H1 (cell line): ENCODE data around the gene TELO2. TPM values are rescaled to one million over a fixed set of nuclear protein-coding genes. Genes with fewer than 3 reads are reported as not detected.

Source experiments
- CTCF ChIA-PET: fragments of 300-600 bp; sonication (Branson Sonifier 250); formaldehyde crosslinking; loops from one replicate; lab custom pipeline; 2021; ENCODE audit not compliant: partially characterized antibody; lab: Charles Lee
- POLR2A ChIA-PET: fragments of 300-600 bp; sonication (Branson Sonifier 250); formaldehyde crosslinking; loops from one replicate; lab custom pipeline; 2021; ENCODE audit warnings: inconsistent platforms; ENCODE audit not compliant: partially characterized antibody; lab: Charles Lee
- DNase-seq, 2 experiments: peaks; one replicate each; pipeline versions ENCODE4 v3.0.0 to v3.0.0-alpha.2; 2010 to 2022; ENCODE audit warnings: low spot score in 2 of 2, low read depth in 1 of 2, mixed read lengths in 1 of 2
- FAIRE-seq: peaks from 2 replicates; lab custom pipeline; 2011; peaks lifted over from hg19 to GRCh38; lab: Jason Lieb, UNC
- H2AFZ ChIP-seq: 2 replicates; pipeline ENCODE4 v1.8.1; 2012; ENCODE audit warnings: low read length, inconsistent platforms
- H2AK5ac ChIP-seq: 2 replicates; pipeline ENCODE4 v1.6.1; 2013; ENCODE audit warnings: low read depth, low read length
- H2BK120ac ChIP-seq: replicated peaks from 2 replicates; pipeline ENCODE3; 2013; ENCODE audit warnings: low read depth, low read length, inconsistent platforms
- H2BK12ac ChIP-seq: 2 replicates; pipeline ENCODE4 v1.6.1; 2013; ENCODE audit warnings: low read depth, low read length
- H2BK15ac ChIP-seq: 2 replicates; pipeline ENCODE4 v1.6.1; 2013; ENCODE audit warnings: low read length
- H2BK20ac ChIP-seq: 2 replicates; pipeline ENCODE4 v1.6.1; 2013; ENCODE audit warnings: low read length
- H2BK5ac ChIP-seq: 2 replicates; pipeline ENCODE4 v1.6.1; 2013; ENCODE audit warnings: low read depth, low read length
- H3K14ac ChIP-seq: 2 replicates; pipeline ENCODE4 v1.6.1; 2013; ENCODE audit warnings: inconsistent platforms; ENCODE audit not compliant: insufficient read length
- H3K18ac ChIP-seq: 2 replicates; pipeline ENCODE4 v1.6.1; 2013; ENCODE audit warnings: low read length; ENCODE audit errors: extremely low read depth
- H3K23ac ChIP-seq: 2 replicates; pipeline ENCODE4 v1.6.1; 2013; ENCODE audit warnings: inconsistent platforms; ENCODE audit not compliant: insufficient read length
- H3K23me2 ChIP-seq: 2 replicates; pipeline ENCODE4 v1.6.1; 2013; ENCODE audit warnings: low read depth, low read length
- H3K27ac ChIP-seq: 2 replicates; pipeline ENCODE4 v1.6.1; 2011; ENCODE audit warnings: low read depth, low read length, inconsistent platforms
- H3K27me3 ChIP-seq, 4 experiments: replicated peaks in 1 of 4; 1 replicate in 1 of 4; 2 replicates in 3 of 4; pipeline versions ENCODE4 v1.6.1 to v1.8.1; 2011 to 2013; ENCODE audit warnings: low read length in 3 of 4, mild to moderate bottlenecking in 3 of 4, inconsistent platforms in 2 of 4, mixed read lengths in 2 of 4, moderate library complexity in 1 of 4; ENCODE audit not compliant: control insufficient read depth in 3 of 4, insufficient read depth in 3 of 4; ENCODE audit errors: extremely low read depth in 1 of 4
- H3K36me3 ChIP-seq, 4 experiments: 2 replicates each; pipeline versions ENCODE4 v1.6.1 to v1.8.1; 2011 to 2013; ENCODE audit warnings: mild to moderate bottlenecking in 4 of 4, low read length in 3 of 4, moderate library complexity in 2 of 4, control low read depth in 1 of 4, inconsistent platforms in 1 of 4; ENCODE audit not compliant: insufficient read depth in 4 of 4, control insufficient read depth in 2 of 4
- H3K4ac ChIP-seq: replicated peaks from 2 replicates; pipeline ENCODE3; 2013; ENCODE audit warnings: low read length, low read depth, mixed read lengths, inconsistent platforms; ENCODE audit not compliant: insufficient read length
- H3K4me1 ChIP-seq, 4 experiments: replicated peaks in 1 of 4; 1 replicate in 1 of 4; 2 replicates in 3 of 4; pipeline versions ENCODE4 v1.6.1 to v1.8.1; 2011 to 2013; ENCODE audit warnings: low read length in 3 of 4, inconsistent platforms in 2 of 4, mixed read lengths in 1 of 4; ENCODE audit not compliant: insufficient read depth in 4 of 4, control insufficient read depth in 3 of 4
- H3K4me2 ChIP-seq, 2 experiments: 2 replicates each; pipeline versions ENCODE4 v1.6.1 to v1.8.1; 2011 to 2013; ENCODE audit warnings: low read depth in 2 of 2, low read length in 2 of 2, control low read depth in 1 of 2, inconsistent platforms in 1 of 2, mild to moderate bottlenecking in 1 of 2; ENCODE audit not compliant: insufficient read depth in 1 of 2
- H3K4me3 ChIP-seq, 4 experiments: fragments of 200-600, 300-600 bp in 1 of 4; sonication (generic), shearing (Covaris generic), sonication (Bioruptor Twin) in 1 of 4; 2 replicates each; pipeline versions ENCODE4 v1.5.1 to v1.8.1; 2011 to 2016; ENCODE audit warnings: low read length in 4 of 4, low read depth in 3 of 4, control low read depth in 2 of 4, inconsistent platforms in 2 of 4, mild to moderate bottlenecking in 2 of 4, mixed read lengths in 1 of 4, moderate library complexity in 1 of 4; ENCODE audit not compliant: insufficient read depth in 2 of 4; ENCODE audit errors: extremely low read depth in 1 of 4
- H3K56ac ChIP-seq: replicated peaks from 2 replicates; pipeline ENCODE3; 2013; ENCODE audit warnings: low read depth, mild to moderate bottlenecking, mixed read lengths, low read length, inconsistent platforms; ENCODE audit not compliant: insufficient read length
- H3K79me1 ChIP-seq: 2 replicates; pipeline ENCODE4 v1.6.1; 2013; ENCODE audit warnings: low read depth, low read length, control low read depth
- H3K79me2 ChIP-seq, 2 experiments: 2 replicates each; pipeline versions ENCODE4 v1.6.1 to v1.8.1; 2012 to 2013; ENCODE audit warnings: low read length in 2 of 2, mild to moderate bottlenecking in 2 of 2, inconsistent platforms in 1 of 2; ENCODE audit not compliant: insufficient read depth in 2 of 2, control insufficient read depth in 1 of 2
- H3K9ac ChIP-seq, 4 experiments: replicated peaks in 1 of 4; 1 replicate in 1 of 4; 2 replicates in 3 of 4; pipeline versions ENCODE4 v1.6.1 to v1.8.1; 2011 to 2013; ENCODE audit warnings: low read depth in 3 of 4, low read length in 3 of 4, control low read depth in 2 of 4, mild to moderate bottlenecking in 2 of 4, moderate library complexity in 2 of 4, inconsistent platforms in 1 of 4; ENCODE audit errors: extremely low read depth in 1 of 4
- H3K9me3 ChIP-seq, 2 experiments: 2 replicates each; pipeline versions ENCODE4 v1.6.1 to v1.8.1; 2012 to 2013; ENCODE audit warnings: mild to moderate bottlenecking in 2 of 2, moderate library complexity in 2 of 2, control low read depth in 1 of 2, inconsistent platforms in 1 of 2, low read depth in 1 of 2, low read length in 1 of 2, mixed read lengths in 1 of 2; ENCODE audit not compliant: insufficient read depth in 2 of 2
- H4K20me1 ChIP-seq, 2 experiments: replicated peaks in 1 of 2; 2 replicates each; pipeline versions ENCODE3 to v1.8.1; 2011 to 2013; ENCODE audit warnings: inconsistent platforms in 2 of 2, low read length in 2 of 2, mild to moderate bottlenecking in 1 of 2; ENCODE audit not compliant: insufficient read depth in 2 of 2, control insufficient read depth in 1 of 2
- H4K5ac ChIP-seq: 2 replicates; pipeline ENCODE4 v1.6.1; 2013; ENCODE audit warnings: low read length, low read depth, mixed read lengths, inconsistent platforms; ENCODE audit not compliant: insufficient read length
- H4K8ac ChIP-seq: 2 replicates; pipeline ENCODE4 v1.8.0; 2013; ENCODE audit warnings: mild to moderate bottlenecking, moderate library complexity, low read length, inconsistent platforms; ENCODE audit not compliant: insufficient read depth; ENCODE audit errors: extremely low read depth
- H4K91ac ChIP-seq: replicated peaks from 2 replicates; pipeline ENCODE3; 2013; ENCODE audit warnings: low read length, mixed read lengths, inconsistent platforms; ENCODE audit not compliant: insufficient read length
- CHD1 ChIP-seq: IDR thresholded peaks from 2 replicates; pipeline ENCODE4 v1.6.1; 2012; ENCODE audit warnings: low read depth, low read length, improper control_type of control experiment
- CREB1 ChIP-seq: IDR thresholded peaks from 2 replicates; pipeline ENCODE4 v1.6.1; 2012; ENCODE audit warnings: inconsistent platforms
- EP300 ChIP-seq, 2 experiments: IDR thresholded peaks; 1 replicate in 1 of 2; 2 replicates in 1 of 2; pipeline ENCODE4 v1.6.1; 2011 to 2012; ENCODE audit warnings: low read depth in 2 of 2, low read length in 2 of 2, mild to moderate bottlenecking in 2 of 2, borderline replicate concordance in 1 of 2, inconsistent platforms in 1 of 2, moderate library complexity in 1 of 2
- JUND ChIP-seq: IDR thresholded peaks from 2 replicates; pipeline ENCODE4 v1.6.1; 2011; ENCODE audit warnings: mild to moderate bottlenecking, improper control_type of control experiment, low read length
- KDM1A ChIP-seq: fragments of 200-600, 300-600 bp; sonication (generic); IDR thresholded peaks from 2 replicates; pipeline ENCODE4 v1.7.1; 2016; ENCODE audit warnings: mild to moderate bottlenecking, low read length, borderline replicate concordance
- KDM5A ChIP-seq: fragments of 200-600 bp; IDR thresholded peaks from 2 replicates; pipeline ENCODE4 v1.7.1; 2012; ENCODE audit warnings: mild to moderate bottlenecking, low read length, inconsistent platforms, mixed read lengths
- MAFK ChIP-seq: IDR thresholded peaks from 2 replicates; pipeline ENCODE4 v1.6.1; 2012; ENCODE audit warnings: low read depth, mild to moderate bottlenecking, improper control_type of control experiment, low read length
- RAD21 ChIP-seq, 2 experiments: IDR thresholded peaks in 1 of 2; conservative IDR thresholded peaks in 1 of 2; 2 replicates each; pipeline ENCODE4 v1.6.1; 2011; ENCODE audit warnings: low read depth in 2 of 2, low read length in 2 of 2, improper control_type of control experiment in 1 of 2, inconsistent platforms in 1 of 2, mild to moderate bottlenecking in 1 of 2, moderate library complexity in 1 of 2
- SIX5 ChIP-seq: IDR thresholded peaks from 2 replicates; pipeline ENCODE4 v1.6.1; 2011; ENCODE audit warnings: mild to moderate bottlenecking, low read depth, low read length
- TCF12 ChIP-seq: IDR thresholded peaks from 2 replicates; pipeline ENCODE4 v1.6.1; 2011; ENCODE audit warnings: low read depth, mild to moderate bottlenecking, low read length
- WGBS, 2 experiments: shearing (Covaris generic) in 1 of 2; methylation state at CpG; one replicate each; pipeline versions ENCODE4 v1.1.6 to v1.1.7; 2013 to 2015; ENCODE audit warnings: low lambda C conversion rate in 2 of 2, mixed read lengths in 2 of 2, inconsistent platforms in 1 of 2, low coverage in 1 of 2, missing lambda C conversion rate in 1 of 2; ENCODE audit not compliant: insufficient replicate concordance in 2 of 2, insufficient coverage in 1 of 2, insufficient read length in 1 of 2; ENCODE audit errors: extremely low coverage in 1 of 2, missing lambda C conversion rate in 1 of 2; 5-methylcytosine and 5-hydroxymethylcytosine counted together
- polyA plus RNA-seq, 7 experiments: library from polyadenylated mRNA; depleted of rRNA in 3 of 7; stranded (reverse) in 5 of 7; unstranded in 2 of 7; fragments of >200 nt in 5 of 7; fragments of 200-250 nt in 2 of 7; gene quantifications; 1 replicate in 5 of 7; 2 replicates in 1 of 7; 4 replicates in 1 of 7; pipeline versions ENCODE4 v1.2.1 to v1.2.3, GENCODE V29; 2011 to 2013; ENCODE audit warnings: missing spikeins in 2 of 7, mixed read lengths in 2 of 7
- total RNA-seq: library from RNA; stranded (reverse); fragmentation: NEBNext Ultra II Directional; extraction: Animal tissue kit (Norgen Biotek cat#: 25700); gene quantifications from 2 replicates; pipeline ENCODE4 v1.2.1, GENCODE V29; 2021
- TF ChIP-seq, protein P1 (sequence below): IDR thresholded peaks from 2 replicates; pipeline ENCODE4 v1.6.1; 2012; ENCODE audit warnings: low read length, inconsistent platforms

The TELO2 gene
- total and polyA plus RNA-seq, 2 of the 8 experiments (the other 6 are each of a cell fraction or from before 2014, with no cell fraction given), result 39.3 to 64.8 TPM

DNA sequence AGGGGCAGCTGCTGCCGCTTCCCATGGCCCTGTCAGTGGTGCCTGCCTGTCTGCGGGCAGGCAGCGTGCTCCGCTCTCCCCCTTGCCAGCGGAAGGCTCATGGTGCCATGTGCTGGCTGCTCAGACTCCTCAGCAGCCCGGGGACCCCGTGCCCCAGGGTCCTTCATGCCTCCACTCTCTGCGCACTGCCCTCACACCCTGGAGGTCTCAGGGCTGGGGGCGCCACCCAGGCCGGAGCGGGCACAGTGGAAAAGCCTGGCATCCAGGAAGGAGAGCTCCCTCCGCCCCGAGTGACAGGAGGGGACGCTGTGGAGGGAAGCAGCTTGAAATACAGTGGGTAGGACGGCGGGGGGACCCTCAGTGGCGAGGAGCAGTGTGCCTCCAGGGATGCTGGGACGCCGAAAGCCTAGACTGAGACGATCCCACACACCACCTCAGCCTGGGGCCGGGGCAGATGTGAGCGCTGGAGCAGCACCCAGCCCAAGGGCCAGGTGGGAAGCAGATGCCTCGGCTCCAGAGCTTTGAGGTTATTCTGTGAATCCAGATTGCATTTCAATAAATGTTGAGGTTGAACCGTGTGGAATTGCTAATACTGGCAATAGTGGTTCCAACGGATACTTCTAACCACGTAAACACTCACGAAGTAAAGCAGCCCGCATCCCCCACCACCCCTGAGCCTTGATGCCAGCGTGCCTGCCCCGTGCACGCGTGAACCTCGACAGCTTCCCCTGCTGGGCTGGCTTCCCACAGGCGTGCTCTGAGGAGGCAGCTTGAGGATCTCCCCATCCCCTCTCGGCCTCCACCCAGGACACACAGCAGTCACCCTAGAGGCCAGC lies 46.8 kb downstream of the TELO2 start:
- no peak overlapping the region for H3K4me2 ChIP-seq
- H4K91ac ChIP-seq, result no peak overlapping the region
- no peak overlapping the region for H2BK20ac ChIP-seq
- H3K14ac ChIP-seq, result no peak overlapping the region
- no peak overlapping the region for H2BK12ac ChIP-seq
- no peak overlapping the region for H3K23ac ChIP-seq
- H4K5ac ChIP-seq, result no peak overlapping the region
- H3K27ac ChIP-seq, result no peak overlapping the region
- no peak overlapping the region for H2AK5ac ChIP-seq
- POLR2A ChIA-PET, result interaction anchor here (1.3 to 1.8 kb wide), 2 partner anchors 27 to 29 kb away, joined by 3 to 4 read pairs; no protein-coding TSS in a partner anchor
- no peaks in the 10 kb centered on the region for H3K27me3 ChIP-seq
- CTCF ChIA-PET, result interaction anchor here (0.6 to 3.0 kb wide), 10 partner anchors 9 to 235 kb away, joined by 3 to 12 read pairs (median 6); partner anchors contain the start of gene TELO2
- H2BK15ac ChIP-seq, result no peak overlapping the region
- 91% methylated on average over 35 of the region's 35 CpGs; no CpG with 5 or more reads in 1 of the 2 experiments for WGBS, 2 experiments
- H3K4ac ChIP-seq, result no peak overlapping the region
- H3K56ac ChIP-seq, result no peak overlapping the region
- no peaks in the 10 kb centered on the region for H3K9me3 ChIP-seq
- H3K9ac ChIP-seq, result no peak overlapping the region
- H3K23me2 ChIP-seq, result no peaks in the 10 kb centered on the region
- peaks cover 4 to 7% of the 10 kb centered on the region in 2 experiments for H4K20me1 ChIP-seq
- H3K79me2 ChIP-seq, result no peaks in the 10 kb centered on the region
- H3K4me1 ChIP-seq, result no peaks in the 10 kb centered on the region
- H4K8ac ChIP-seq, result no peak overlapping the region
- H3K36me3 ChIP-seq, result no peaks in the 10 kb centered on the region
- no peaks in the 10 kb centered on the region for H3K79me1 ChIP-seq
- H3K18ac ChIP-seq, result no peak overlapping the region
- H3K4me3 ChIP-seq, result no peak overlapping the region
- no peak overlapping the region for H2BK5ac ChIP-seq
- DNase-seq, result no peak
- H2AFZ ChIP-seq, result no peak overlapping the region
- no peak for FAIRE-seq
- H2BK120ac ChIP-seq, result no peak overlapping the region
- TF ChIP-seq JUND (no peak), RAD21 (IDR thresholded peaks at IDR 0.05 in 1 of 2, conservative IDR thresholded peaks at IDR 0.05 in 1 of 2; ENCODE audit: low read depth in 2 of 2, low read length in 2 of 2) (no peak), KDM1A (no peak), TCF12 (no peak), MAFK (no peak), SIX5 (no peak), KDM5A (no peak), CREB1 (no peak), EP300 (IDR thresholded peaks at IDR 0.05; ENCODE audit: borderline replicate concordance in 1 of 2, low read depth in 2 of 2, low read length in 2 of 2) (no peak), CHD1 (no peak)
- TF ChIP-seq, protein P1, sequence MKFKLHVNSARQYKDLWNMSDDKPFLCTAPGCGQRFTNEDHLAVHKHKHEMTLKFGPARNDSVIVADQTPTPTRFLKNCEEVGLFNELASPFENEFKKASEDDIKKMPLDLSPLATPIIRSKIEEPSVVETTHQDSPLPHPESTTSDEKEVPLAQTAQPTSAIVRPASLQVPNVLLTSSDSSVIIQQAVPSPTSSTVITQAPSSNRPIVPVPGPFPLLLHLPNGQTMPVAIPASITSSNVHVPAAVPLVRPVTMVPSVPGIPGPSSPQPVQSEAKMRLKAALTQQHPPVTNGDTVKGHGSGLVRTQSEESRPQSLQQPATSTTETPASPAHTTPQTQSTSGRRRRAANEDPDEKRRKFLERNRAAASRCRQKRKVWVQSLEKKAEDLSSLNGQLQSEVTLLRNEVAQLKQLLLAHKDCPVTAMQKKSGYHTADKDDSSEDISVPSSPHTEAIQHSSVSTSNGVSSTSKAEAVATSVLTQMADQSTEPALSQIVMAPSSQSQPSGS, result no peak
